HEK293 (cell line): ENCODE data around the gene STARD5.

Source experiments
- CTCF ChIA-PET: fragments of 350-600 bp; formaldehyde crosslinking; extraction: SDS; loops from one replicate; lab custom pipeline; 2021; ENCODE audit warnings: antibody characterized with exemption; lab: Yijun Ruan, JAX
- POLR2A ChIA-PET: fragments of 300-600 bp; formaldehyde crosslinking; extraction: SDS; loops from one replicate; lab custom pipeline; 2020; ENCODE audit warnings: antibody characterized with exemption, inconsistent platforms; lab: Yijun Ruan, JAX
- H3K27ac ChIP-seq: fragments of 200-500 bp; sonication (Bioruptor generic); 2 replicates; pipeline ENCODE4 v1.5.1; 2014; ENCODE audit warnings: low read depth, low read length, control low read depth, inconsistent platforms; ENCODE audit errors: extremely low read depth
- H3K36me3 ChIP-seq, 2 experiments: fragments of 200-500 bp in 1 of 2; sonication (Bioruptor generic) in 1 of 2; 1 replicate in 1 of 2; 2 replicates in 1 of 2; pipeline ENCODE4 v1.5.1; 2014 to 2017; ENCODE audit warnings: inconsistent platforms in 2 of 2, low read length in 2 of 2; ENCODE audit not compliant: control insufficient read depth in 2 of 2, insufficient read depth in 1 of 2
- H3K4me1 ChIP-seq: fragments of 200-500 bp; sonication (Bioruptor generic); 2 replicates; pipeline ENCODE4 v1.5.1; 2014; ENCODE audit warnings: mild to moderate bottlenecking, low read length, inconsistent platforms; ENCODE audit not compliant: control insufficient read depth, insufficient read depth
- H3K4me3 ChIP-seq: 2 replicates; pipeline ENCODE4 v1.5.1; 2011; ENCODE audit warnings: low read depth, mild to moderate bottlenecking, control low read depth, low read length, moderate library complexity
- H3K9me3 ChIP-seq: fragments of 200-500 bp; sonication (Bioruptor generic); 2 replicates; pipeline ENCODE4 v1.5.1; 2014; ENCODE audit warnings: low read depth, low read length, inconsistent platforms; ENCODE audit not compliant: control insufficient read depth, insufficient read depth
- GFI1B ChIP-seq: fragments of 450-650 bp; formaldehyde crosslinking; IDR thresholded peaks from 2 replicates; pipeline ENCODE4 v1.5.1; 2016; ENCODE audit warnings: missing biosample characterization, missing genetic modification characterization
- GLI4 ChIP-seq: fragments of 450-650 bp; formaldehyde crosslinking; IDR thresholded peaks from 2 replicates; pipeline ENCODE4 v1.5.1; 2016; ENCODE audit warnings: missing biosample characterization, missing genetic modification characterization
- HOXC10 ChIP-seq: sonication (generic); formaldehyde crosslinking; IDR thresholded peaks from 2 replicates; pipeline ENCODE4 v1.8.1; 2023; ENCODE audit warnings: mild to moderate bottlenecking, missing genetic modification reagents
- KLF8 ChIP-seq: fragments of 450-650 bp; formaldehyde crosslinking; IDR thresholded peaks from 2 replicates; pipeline ENCODE4 v1.5.1; 2016; ENCODE audit warnings: missing biosample characterization, missing genetic modification characterization
- OVOL3 ChIP-seq: fragments of 450-650 bp; formaldehyde crosslinking; IDR thresholded peaks from 2 replicates; pipeline ENCODE4 v1.5.1; 2016; ENCODE audit warnings: missing biosample characterization, missing genetic modification characterization
- SP2 ChIP-seq: fragments of 450-650 bp; formaldehyde crosslinking; IDR thresholded peaks from 2 replicates; pipeline ENCODE4 v1.5.1; 2016; ENCODE audit warnings: missing biosample characterization, missing genetic modification characterization
- SP7 ChIP-seq: fragments of 450-650 bp; formaldehyde crosslinking; IDR thresholded peaks from 2 replicates; pipeline ENCODE4 v1.5.1; 2016; ENCODE audit warnings: missing biosample characterization, missing genetic modification characterization
- ZIC2 ChIP-seq: fragments of 450-650 bp; formaldehyde crosslinking; IDR thresholded peaks from 2 replicates; pipeline ENCODE4 v1.5.1; 2016; ENCODE audit warnings: missing biosample characterization, missing genetic modification characterization
- ZNF10 ChIP-seq: fragments of 450-650 bp; formaldehyde crosslinking; IDR thresholded peaks from 2 replicates; pipeline ENCODE4 v1.5.1; 2017; ENCODE audit warnings: missing biosample characterization, missing genetic modification characterization
- ZNF112 ChIP-seq: fragments of 450-650 bp; formaldehyde crosslinking; IDR thresholded peaks from 2 replicates; pipeline ENCODE4 v1.5.0; 2017; ENCODE audit warnings: missing biosample characterization, missing genetic modification characterization
- ZNF157 ChIP-seq: fragments of 450-650 bp; formaldehyde crosslinking; IDR thresholded peaks from 2 replicates; pipeline ENCODE4 v1.5.1; 2016; ENCODE audit warnings: missing biosample characterization, missing genetic modification characterization
- ZNF2 ChIP-seq: fragments of 450-650 bp; formaldehyde crosslinking; IDR thresholded peaks from 2 replicates; pipeline ENCODE4 v1.5.1; 2016; ENCODE audit warnings: missing biosample characterization, missing genetic modification characterization
- ZNF404 ChIP-seq: fragments of 450-650 bp; formaldehyde crosslinking; IDR thresholded peaks from 2 replicates; pipeline ENCODE4 v1.5.1; 2017; ENCODE audit warnings: missing biosample characterization, missing genetic modification characterization
- ZNF501 ChIP-seq: fragments of 450-650 bp; formaldehyde crosslinking; IDR thresholded peaks from 2 replicates; pipeline ENCODE4 v1.5.1; 2016; ENCODE audit warnings: missing biosample characterization, missing genetic modification characterization
- ZNF585B ChIP-seq: fragments of 450-650 bp; formaldehyde crosslinking; IDR thresholded peaks from 2 replicates; pipeline ENCODE4 v1.5.1; 2016; ENCODE audit warnings: missing biosample characterization, missing genetic modification characterization
- ZNF610 ChIP-seq: fragments of 450-650 bp; formaldehyde crosslinking; IDR thresholded peaks from 2 replicates; pipeline ENCODE4 v1.5.1; 2016; ENCODE audit warnings: missing biosample characterization, missing genetic modification characterization, borderline replicate concordance
- ZNF621 ChIP-seq: fragments of 450-650 bp; formaldehyde crosslinking; IDR thresholded peaks from 2 replicates; pipeline ENCODE4 v1.5.1; 2017; ENCODE audit warnings: missing biosample characterization, missing genetic modification characterization
- ZNF629 ChIP-seq: fragments of 450-650 bp; formaldehyde crosslinking; IDR thresholded peaks from 2 replicates; pipeline ENCODE4 v1.5.1; 2017; ENCODE audit warnings: missing biosample characterization, missing genetic modification characterization
- ZNF677 ChIP-seq: fragments of 450-650 bp; IDR thresholded peaks from 2 replicates; pipeline ENCODE4 v1.5.0; 2018; ENCODE audit warnings: missing biosample characterization, mild to moderate bottlenecking, missing genetic modification characterization, moderate library complexity
- ZNF791 ChIP-seq: fragments of 450-650 bp; formaldehyde crosslinking; IDR thresholded peaks from 2 replicates; pipeline ENCODE4 v1.5.1; 2016; ENCODE audit warnings: missing biosample characterization, missing genetic modification characterization
- ZNF792 ChIP-seq: fragments of 450-650 bp; formaldehyde crosslinking; IDR thresholded peaks from 2 replicates; pipeline ENCODE4 v1.5.1; 2016; ENCODE audit warnings: missing biosample characterization, missing genetic modification characterization
- TF ChIP-seq, protein P1 (sequence below): fragments of 450-650 bp; formaldehyde crosslinking; IDR thresholded peaks from 2 replicates; pipeline ENCODE4 v1.5.1; 2016; ENCODE audit warnings: missing biosample characterization, missing genetic modification characterization
- TF ChIP-seq, protein P2 (sequence below): fragments of 450-650 bp; formaldehyde crosslinking; IDR thresholded peaks from 2 replicates; pipeline ENCODE4 v1.5.1; 2017; ENCODE audit warnings: missing biosample characterization, missing genetic modification characterization
- TF ChIP-seq, protein P3 (sequence below): fragments of 450-650 bp; formaldehyde crosslinking; IDR thresholded peaks from 2 replicates; pipeline ENCODE4 v1.5.1; 2016; ENCODE audit warnings: missing biosample characterization, missing genetic modification characterization
- TF ChIP-seq, protein P4 (sequence below): fragments of 450-650 bp; formaldehyde crosslinking; IDR thresholded peaks from 2 replicates; pipeline ENCODE4 v1.5.1; 2016; ENCODE audit warnings: missing biosample characterization, missing genetic modification characterization

STARD5 gene

DNA sequence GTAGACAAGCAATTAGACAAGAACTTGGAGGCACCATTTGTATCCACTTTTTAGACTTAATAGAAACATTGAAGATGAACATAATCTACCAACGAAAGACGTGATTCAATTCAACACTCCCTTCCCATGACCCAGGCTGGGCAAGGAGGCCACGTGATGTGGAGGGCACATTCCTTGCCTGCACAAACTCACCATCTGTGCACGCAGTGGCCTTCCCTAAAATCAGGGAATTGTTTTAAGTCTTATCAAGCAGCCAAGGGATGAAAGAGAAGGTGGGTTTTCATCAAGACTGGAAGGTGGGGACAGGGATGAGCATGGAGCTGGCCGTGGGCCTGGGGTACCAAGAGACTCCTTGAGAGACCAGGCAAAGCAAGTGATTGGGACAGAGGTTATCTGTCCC lies 13.5 kb downstream of the STARD5 start:
- TF ChIP-seq, protein P1, sequence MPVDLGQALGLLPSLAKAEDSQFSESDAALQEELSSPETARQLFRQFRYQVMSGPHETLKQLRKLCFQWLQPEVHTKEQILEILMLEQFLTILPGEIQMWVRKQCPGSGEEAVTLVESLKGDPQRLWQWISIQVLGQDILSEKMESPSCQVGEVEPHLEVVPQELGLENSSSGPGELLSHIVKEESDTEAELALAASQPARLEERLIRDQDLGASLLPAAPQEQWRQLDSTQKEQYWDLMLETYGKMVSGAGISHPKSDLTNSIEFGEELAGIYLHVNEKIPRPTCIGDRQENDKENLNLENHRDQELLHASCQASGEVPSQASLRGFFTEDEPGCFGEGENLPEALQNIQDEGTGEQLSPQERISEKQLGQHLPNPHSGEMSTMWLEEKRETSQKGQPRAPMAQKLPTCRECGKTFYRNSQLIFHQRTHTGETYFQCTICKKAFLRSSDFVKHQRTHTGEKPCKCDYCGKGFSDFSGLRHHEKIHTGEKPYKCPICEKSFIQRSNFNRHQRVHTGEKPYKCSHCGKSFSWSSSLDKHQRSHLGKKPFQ = no peak
- TF ChIP-seq GFI1B (tag by site-specific recombination) = no peak
- no peak for TF ChIP-seq ZNF677
- no peak for TF ChIP-seq SP2
- TF ChIP-seq ZNF585B (tag by site-specific recombination) = no peak
- TF ChIP-seq ZNF2 = no peak
- TF ChIP-seq, protein P2, sequence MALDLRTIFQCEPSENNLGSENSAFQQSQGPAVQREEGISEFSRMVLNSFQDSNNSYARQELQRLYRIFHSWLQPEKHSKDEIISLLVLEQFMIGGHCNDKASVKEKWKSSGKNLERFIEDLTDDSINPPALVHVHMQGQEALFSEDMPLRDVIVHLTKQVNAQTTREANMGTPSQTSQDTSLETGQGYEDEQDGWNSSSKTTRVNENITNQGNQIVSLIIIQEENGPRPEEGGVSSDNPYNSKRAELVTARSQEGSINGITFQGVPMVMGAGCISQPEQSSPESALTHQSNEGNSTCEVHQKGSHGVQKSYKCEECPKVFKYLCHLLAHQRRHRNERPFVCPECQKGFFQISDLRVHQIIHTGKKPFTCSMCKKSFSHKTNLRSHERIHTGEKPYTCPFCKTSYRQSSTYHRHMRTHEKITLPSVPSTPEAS = no peak
- TF ChIP-seq ZNF112 (tag by site-specific recombination) = no peak
- TF ChIP-seq, protein P3, sequence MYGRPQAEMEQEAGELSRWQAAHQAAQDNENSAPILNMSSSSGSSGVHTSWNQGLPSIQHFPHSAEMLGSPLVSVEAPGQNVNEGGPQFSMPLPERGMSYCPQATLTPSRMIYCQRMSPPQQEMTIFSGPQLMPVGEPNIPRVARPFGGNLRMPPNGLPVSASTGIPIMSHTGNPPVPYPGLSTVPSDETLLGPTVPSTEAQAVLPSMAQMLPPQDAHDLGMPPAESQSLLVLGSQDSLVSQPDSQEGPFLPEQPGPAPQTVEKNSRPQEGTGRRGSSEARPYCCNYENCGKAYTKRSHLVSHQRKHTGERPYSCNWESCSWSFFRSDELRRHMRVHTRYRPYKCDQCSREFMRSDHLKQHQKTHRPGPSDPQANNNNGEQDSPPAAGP (tag by site-specific recombination) = no peak
- TF ChIP-seq OVOL3 (tag by site-specific recombination) = no peak
- no peak for TF ChIP-seq ZNF792 (tag by site-specific recombination)
- TF ChIP-seq ZNF629 = no peak
- no peak for TF ChIP-seq ZIC2 (tag by site-specific recombination)
- no peak for TF ChIP-seq ZNF10
- TF ChIP-seq ZNF621 (tag by site-specific recombination) = no peak
- no peak for TF ChIP-seq HOXC10
- no peak for TF ChIP-seq KLF8
- TF ChIP-seq SP7 (tag by site-specific recombination) = no peak
- no peak for TF ChIP-seq ZNF404
- H3K4me3 ChIP-seq = no peak overlapping the region
- POLR2A ChIA-PET = no interaction called here
- CTCF ChIA-PET = interaction anchor here (0.8 to 1.1 kb wide), 2 partner anchors 26 to 71 kb away, joined by 3 to 4 read pairs; no protein-coding TSS in a partner anchor
- H3K4me1 ChIP-seq = no peaks in the 10 kb centered on the region
- H3K36me3 ChIP-seq = peaks cover 0 to 25% of the 10 kb centered on the region in 2 experiments; a peak in 1 of 3 replicates
- H3K27ac ChIP-seq = no peak overlapping the region
- H3K9me3 ChIP-seq = no peaks in the 10 kb centered on the region

DNA sequence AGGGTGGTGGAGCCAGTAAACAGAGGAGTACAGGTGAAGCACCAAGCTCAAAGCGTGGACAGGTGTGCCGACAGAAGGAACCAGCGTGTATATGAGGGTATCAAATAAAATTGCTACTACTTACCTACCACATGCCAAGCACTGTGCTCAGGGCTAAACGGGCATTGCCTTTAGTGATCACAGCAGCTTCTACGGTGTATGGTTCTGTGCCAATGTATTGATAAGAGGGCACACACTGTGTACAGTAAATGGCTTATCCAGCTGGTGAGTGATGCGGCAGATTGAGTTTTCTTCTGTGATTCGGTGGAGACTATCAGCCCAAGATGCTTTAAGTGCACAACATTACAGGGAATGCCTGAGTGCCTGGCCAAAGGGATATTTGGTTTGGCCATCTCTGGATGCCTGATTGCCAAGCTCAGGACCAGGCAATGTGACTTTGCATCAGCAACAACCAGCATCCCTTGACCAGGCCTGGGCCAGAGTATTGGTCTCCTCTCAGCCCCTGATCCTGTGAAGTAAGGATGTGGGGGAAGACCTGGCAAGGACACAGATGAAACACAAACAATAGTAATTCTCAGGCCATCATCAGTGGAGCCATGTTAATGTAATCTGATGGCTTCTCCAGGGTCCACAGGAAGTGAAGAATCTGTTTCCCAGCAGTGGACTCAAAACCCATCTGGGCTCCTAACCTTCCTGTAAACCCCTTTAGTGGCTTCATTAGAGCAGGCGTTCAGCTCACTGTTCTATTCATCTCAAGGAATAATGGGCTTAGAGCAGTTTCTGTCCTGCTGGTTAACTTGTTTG lies 14.1 kb downstream of the STARD5 start:
- no peak for TF ChIP-seq ZNF791 (tag by site-specific recombination)
- no peak for TF ChIP-seq GLI4 (tag by site-specific recombination)
- TF ChIP-seq ZNF610 (tag by site-specific recombination) = no peak
- TF ChIP-seq ZNF501 = no peak
- TF ChIP-seq, protein P4, sequence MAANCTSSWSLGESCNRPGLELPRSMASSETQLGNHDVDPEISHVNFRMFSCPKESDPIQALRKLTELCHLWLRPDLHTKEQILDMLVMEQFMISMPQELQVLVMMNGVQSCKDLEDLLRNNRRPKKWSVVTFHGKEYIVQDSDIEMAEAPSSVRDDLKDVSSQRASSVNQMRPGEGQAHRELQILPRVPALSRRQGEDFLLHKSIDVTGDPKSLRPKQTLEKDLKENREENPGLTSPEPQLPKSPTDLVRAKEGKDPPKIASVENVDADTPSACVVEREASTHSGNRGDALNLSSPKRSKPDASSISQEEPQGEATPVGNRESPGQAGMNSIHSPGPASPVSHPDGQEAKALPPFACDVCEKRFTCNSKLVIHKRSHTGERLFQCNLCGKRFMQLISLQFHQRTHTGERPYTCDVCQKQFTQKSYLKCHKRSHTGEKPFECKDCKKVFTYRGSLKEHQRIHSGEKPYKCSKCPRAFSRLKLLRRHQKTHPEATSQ (tag by site-specific recombination) = no peak
- TF ChIP-seq ZNF157 (tag by site-specific recombination) = no peak
- TF ChIP-seq, all 188 proteins: peak for 0
- Histone ChIP-seq H3K36me3 (peaks cover 0 to 21% of the 10 kb centered on the region in 2 experiments; a peak in 1 of 3 replicates), H3K9me3 (no peaks in the 10 kb centered on the region), H3K27ac (no peak overlapping the region), H3K4me3 (no peak overlapping the region), H3K4me1 (no peaks in the 10 kb centered on the region)
- ChIA-PET POLR2A (no interaction called here), CTCF (no interaction called here)
